GM21619 (cell line): ENCODE measurements around the gene OSBPL10.

Source experiments
- ATAC-seq: cut with Tn5 transposase; IDR thresholded peaks from one replicate; pipeline ENCODE4 v1.9.1; 2021; ENCODE audit not compliant: unreplicated experiment

Gene OSBPL10

DNA sequence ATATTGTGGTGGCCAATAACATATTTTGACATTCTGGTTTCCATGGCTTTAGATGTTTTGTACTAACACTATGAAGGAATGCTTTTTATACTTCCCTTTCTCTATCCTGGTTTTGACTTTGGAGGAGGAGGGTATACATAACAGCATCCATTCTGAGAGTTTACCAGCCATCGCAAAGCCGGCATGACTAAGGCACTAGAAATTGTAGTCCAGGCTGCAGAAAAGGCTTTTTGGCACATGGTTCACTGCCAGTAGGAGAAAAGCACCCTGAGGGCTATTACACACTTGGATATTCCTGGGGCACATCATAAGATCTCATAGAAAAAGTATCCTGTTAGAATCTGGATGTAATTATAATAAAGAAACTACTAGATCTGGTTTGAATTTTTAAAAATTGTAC, 346.6 kb downstream of the OSBPL10 start:
- ATAC-seq: no peak

DNA sequence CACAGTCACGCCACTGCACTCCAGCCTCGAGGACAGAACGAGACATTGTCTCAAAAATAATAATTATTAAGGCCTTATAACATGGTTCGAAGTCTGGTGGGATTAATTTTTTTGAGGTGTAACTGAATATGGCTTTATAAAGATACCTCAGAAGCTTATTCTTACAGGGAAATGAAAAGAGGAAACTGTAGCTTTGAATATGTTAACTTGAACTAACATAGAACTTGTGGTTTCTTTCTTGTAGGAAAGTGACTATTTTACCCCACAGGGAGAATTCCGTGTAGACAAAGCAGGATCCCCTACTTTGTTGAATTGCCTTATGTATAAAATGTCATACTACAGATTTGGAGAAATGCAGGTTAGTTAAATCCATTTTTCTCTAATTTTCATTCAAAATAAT, 352.0 kb downstream of the OSBPL10 start:
- ATAC-seq: no peak

DNA sequence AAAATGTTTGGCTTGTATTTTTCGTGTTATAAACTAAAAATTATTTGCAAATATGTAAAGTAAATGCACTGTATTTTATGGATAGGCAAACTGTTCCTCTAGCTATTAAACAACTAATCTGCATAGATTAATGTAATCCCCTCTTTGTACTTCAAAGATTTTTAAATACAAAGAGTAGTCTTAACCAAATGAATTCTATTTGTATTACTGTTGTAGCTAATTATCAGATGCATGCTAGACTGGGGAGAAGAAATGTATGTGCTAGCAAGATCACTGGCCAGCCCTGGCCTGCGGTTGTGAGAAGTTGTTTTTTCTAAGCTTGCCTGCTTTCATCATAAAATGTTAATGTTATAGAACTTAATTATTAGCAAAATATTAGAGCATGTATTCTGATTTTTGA, 355.7 kb downstream of the OSBPL10 start:
- ATAC-seq: no peak

DNA sequence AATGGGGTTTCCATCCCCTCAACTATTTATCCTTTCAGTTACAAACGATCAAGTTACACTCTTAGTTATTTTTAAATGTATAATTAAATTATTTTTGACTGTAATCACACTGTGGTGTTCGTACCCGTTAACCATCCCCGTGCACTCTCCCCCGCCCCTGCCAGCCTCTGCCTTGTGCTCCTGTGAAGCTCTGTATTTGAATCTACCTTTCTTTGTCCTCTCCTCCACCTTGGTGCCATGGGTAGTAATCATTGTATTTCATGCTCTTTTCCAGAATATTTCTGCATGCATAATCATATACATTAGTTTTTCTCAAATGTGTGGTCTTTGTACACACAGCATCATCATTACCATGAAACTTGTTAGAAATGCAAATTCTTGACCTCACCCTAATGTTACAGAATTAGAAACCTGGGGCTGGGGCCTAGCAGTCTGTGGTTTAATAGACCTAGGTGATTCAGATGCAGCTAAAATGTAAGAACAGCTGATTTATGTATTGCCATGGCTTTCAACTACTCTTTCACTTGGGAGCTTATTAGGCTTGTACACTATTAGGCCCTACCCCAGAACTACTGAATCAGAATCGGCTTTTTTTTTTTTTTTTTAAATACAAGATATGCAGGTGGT, 356.9 kb downstream of the OSBPL10 start:
- peak; percentile 48 for ATAC-seq

DNA sequence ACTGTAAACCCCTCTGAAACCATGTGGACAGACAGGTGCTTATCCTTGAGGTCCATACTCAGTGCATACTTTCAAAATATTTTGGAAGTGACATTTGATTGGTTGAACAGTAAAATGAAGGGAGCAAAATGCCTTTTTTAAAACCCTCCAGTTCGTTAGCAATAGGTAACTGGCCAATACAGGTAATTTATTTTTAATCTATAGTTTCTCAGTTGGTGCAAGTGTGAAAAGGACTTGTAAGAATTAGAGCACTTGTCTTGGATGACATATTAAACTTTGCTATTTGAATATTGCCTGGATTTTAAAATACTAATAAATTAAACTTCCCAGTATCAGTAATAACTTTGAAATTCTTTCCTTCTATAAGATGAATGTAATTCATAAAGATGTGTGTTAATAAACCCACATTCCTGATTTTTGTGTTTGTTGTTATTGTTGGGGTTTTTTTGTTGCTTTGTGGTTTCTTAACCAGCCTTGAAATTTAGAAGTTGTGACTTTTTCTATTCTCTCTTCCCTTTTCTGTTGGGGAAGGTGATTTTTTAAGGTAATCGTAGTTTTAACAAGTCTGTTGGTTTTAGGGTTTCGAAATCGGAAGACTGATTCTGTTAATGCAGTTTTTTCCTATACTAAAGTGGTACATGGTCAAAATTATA, 358.3 kb downstream of the OSBPL10 start:
- peak; percentile 63 for ATAC-seq

DNA sequence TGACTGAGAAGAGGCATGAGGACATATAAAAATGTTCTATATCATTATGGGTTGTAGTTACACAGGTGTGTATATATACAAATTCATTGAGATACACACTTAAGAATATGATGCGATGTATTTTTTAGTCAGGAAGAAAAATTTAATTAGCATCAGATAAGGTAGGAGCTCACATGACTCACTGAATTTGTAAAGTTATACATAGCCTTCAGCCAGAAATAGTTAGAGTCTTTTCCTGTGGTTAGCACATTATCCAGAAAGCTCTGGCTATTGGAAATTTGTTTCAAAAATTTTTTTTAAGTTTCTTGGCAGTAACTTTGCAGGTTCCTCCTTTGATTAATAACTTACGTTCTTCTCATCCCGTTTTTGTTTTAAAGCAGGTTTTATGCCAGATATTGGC, 359.7 kb downstream of the OSBPL10 start:
- no peak for ATAC-seq

DNA sequence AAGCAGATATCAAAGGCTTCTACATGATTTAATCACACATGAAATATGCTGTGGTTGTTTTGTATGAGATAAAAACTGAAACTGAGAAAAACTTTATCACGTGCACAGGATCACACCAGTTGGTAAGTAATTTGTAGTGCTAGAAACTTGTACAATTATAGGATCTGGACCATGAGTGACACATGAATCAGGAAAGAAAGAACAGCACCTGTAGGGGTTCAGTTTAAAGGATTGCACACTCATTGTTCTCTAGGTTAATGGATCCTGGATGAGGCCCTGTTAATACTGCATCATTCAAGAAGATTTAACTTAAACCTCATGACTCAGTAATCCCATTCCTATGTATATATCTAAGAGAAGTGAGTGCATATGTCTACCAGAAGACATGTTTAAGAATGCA, 360.4 kb downstream of the OSBPL10 start:
- ATAC-seq: no peak

DNA sequence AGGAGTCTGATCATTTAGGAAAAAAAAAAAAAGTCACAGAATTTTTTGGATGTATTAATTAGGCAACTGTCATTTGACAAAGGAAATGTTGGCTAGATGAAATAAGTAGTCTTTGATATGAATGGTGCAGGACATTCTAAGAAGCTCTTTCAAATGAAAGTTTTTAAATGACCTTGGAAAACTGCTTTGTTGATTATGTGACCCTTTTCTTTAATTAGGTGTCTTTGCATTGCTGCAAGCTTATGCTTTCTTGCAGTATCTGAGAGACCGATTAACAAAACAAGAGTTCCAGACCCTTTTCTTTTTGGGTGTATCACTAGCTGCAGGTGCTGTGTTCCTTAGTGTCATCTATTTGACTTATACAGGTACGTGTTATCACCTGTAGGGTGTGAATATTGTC, 364.4 kb downstream of the OSBPL10 start:
- no peak for ATAC-seq

DNA sequence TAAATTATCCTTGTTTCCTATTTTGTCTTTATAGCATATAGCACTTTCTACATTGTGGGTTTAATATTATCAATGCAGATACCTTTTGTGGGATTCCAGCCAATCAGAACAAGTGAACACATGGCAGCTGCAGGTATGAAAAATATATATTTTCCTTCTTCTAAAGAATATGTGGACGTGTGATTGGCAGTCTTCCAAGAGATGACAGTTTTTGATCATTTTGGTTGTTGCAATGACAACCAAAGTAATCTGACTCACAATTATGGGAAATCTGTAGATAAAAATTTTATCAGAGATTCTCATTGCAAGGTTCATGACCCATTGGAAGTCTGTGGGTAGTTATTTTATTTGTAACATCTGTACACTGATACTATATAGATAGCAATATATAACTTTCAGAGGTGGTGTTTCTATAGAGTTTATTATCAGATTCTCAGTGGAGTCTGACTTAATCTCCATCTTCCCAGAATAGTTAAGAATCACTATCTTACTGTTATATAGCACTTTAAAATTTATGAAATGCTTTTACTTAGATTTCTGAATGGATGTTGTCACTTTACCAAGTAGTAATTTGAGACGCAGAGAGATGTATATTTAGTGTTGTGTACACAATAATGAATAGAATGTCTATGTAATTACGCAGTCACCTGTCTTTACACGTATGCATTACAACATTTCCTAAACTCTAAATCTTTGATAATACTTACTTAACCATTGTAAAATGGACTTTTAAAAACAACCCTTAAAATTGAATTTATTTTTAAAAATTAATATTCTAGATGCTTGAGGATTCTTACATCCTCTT, 365.8 kb downstream of the OSBPL10 start:
- ATAC-seq: no peak

DNA sequence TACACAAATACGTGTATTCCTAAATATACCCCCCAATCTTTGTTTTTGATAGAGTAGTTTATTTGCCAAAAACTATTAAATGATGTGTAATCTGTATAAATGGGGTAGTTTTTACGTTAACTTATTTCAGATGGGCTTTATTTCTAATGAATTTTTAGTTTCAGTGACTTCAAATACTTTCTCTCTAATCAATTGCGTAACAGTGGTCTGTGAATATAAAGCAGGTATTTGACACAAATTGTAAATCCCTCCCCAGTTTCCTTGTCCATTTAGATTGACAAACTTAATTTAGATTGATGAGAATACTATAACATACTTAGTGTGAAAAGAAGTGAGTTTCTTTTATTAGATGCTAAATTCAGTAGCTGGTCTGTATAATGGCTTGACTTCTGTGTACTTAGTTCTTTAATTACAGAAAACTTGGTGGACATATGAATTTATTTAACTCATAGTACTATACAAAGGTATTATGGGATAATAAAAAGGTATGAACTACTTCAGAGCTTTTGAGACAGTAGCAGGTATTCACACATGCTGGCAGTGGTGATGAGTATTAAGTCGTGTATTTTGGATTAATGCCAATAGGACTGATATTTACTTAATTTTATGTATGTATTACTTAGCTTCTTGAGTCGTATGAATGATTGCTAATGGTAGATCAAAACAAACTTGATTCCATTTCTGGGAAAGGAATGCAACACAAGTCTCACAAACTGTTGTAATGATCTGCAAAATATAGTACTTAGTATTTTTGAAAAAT, 366.7 kb downstream of the OSBPL10 start:
- no peak for ATAC-seq

DNA sequence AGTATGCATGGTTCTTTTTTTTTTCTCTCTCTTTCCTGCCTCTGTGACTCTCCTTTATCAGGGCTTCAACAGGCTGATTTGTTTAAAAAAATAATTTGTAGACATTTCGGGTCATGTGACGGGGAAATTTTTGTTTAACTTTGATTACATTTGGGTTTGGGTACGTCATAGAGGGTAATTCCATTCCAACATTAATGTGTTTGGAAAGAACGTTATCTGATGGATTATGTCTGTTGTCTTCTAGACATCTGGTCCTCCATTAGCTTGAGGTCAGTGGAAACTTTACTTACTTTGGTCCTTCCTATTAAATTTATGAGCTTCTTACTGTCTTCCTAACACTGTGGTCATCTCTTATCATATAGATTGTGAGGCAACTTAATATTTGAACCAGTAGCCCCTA, 367.4 kb downstream of the OSBPL10 start:
- no peak for ATAC-seq

DNA sequence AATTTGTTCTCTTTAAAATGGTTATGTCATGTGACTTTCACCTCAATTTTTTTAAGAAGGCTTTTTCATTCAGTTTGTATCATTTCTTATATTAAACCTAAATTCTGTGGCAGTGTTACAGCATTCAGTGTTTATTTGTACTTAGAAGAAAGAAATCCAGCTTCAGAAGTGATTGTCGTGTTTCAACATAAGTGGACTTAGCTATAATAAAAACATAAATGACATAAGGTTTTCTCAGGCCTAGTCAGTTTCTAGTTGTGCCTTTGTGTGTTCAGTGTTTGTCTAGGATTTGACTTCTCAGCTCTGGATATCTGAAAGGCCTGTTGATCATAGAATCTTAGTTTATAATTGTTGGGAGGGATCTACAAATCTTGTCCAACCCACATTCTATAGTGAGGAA, 367.9 kb downstream of the OSBPL10 start:
- no peak for ATAC-seq
